Glutamatergic neuron (in vitro differentiated cells): ENCODE results near the gene PAPPA2. TPM values are rescaled to one million over a fixed set of nuclear protein-coding genes. Genes with fewer than 3 reads are reported as not detected.

ENCODE experiments used
- DNase-seq: peaks from one replicate; pipeline ENCODE4 v3.0.0; 2022
- H3K27ac Mint-ChIP-seq: one replicate; pipeline ENCODE4 v1.8.0; 2020; ENCODE audit warnings: mild to moderate bottlenecking, mixed read lengths, inconsistent platforms; ENCODE audit not compliant: unreplicated experiment
- H3K27me3 Mint-ChIP-seq: one replicate; pipeline ENCODE4 v1.8.0; 2020; ENCODE audit warnings: mild to moderate bottlenecking, moderate library complexity, mixed read lengths, inconsistent platforms; ENCODE audit not compliant: unreplicated experiment
- H3K36me3 Mint-ChIP-seq: one replicate; pipeline ENCODE4 v1.8.0; 2020; ENCODE audit warnings: mild to moderate bottlenecking, mixed read lengths, inconsistent platforms; ENCODE audit not compliant: unreplicated experiment
- H3K4me1 Mint-ChIP-seq: one replicate; pipeline ENCODE4 v1.8.0; 2020; ENCODE audit warnings: mild to moderate bottlenecking, low read depth, mixed read lengths, inconsistent platforms; ENCODE audit not compliant: unreplicated experiment
- H3K4me3 Mint-ChIP-seq: one replicate; pipeline ENCODE4 v1.8.0; 2020; ENCODE audit warnings: mild to moderate bottlenecking, mixed read lengths, inconsistent platforms; ENCODE audit not compliant: unreplicated experiment
- H3K9me3 Mint-ChIP-seq: one replicate; pipeline ENCODE4 v1.8.0; 2020; ENCODE audit warnings: mild to moderate bottlenecking, moderate library complexity, mixed read lengths, inconsistent platforms; ENCODE audit not compliant: unreplicated experiment
- CTCF ChIP-seq: fragments of 200-600 bp; sonication (generic); IDR thresholded peaks from one replicate; pipeline ENCODE4 v1.5.0; 2021; ENCODE audit not compliant: partially characterized antibody, unreplicated experiment
- total RNA-seq: library from RNA; stranded (reverse); fragmentation: NEBNext Ultra II Directional; extraction: Animal tissue kit (Norgen Biotek cat#: 25700); gene quantifications from one replicate; pipeline ENCODE4 v1.2.1, GENCODE V29; 2021; ENCODE audit not compliant: unreplicated experiment

Gene PAPPA2
- total RNA-seq, 1 donor from 2014 or later: 2.3 TPM

GRCh38 chr1:176546825-176547224 lies 83.8 kb downstream of the PAPPA2 start:
- peaks cover 6% of the 10 kb centered on the region for H3K4me1 Mint-ChIP-seq
- H3K4me3 Mint-ChIP-seq: no peak overlapping the region
- no peaks in the 10 kb centered on the region for H3K9me3 Mint-ChIP-seq
- no peak overlapping the region for H3K27ac Mint-ChIP-seq
- H3K27me3 Mint-ChIP-seq: no peaks in the 10 kb centered on the region
- H3K36me3 Mint-ChIP-seq: no peaks in the 10 kb centered on the region
- no peak for TF ChIP-seq CTCF
- no peak for DNase-seq

GRCh38 chr1:176551146-176551545 lies 88.2 kb downstream of the PAPPA2 start:
- no peak overlapping the region for H3K4me3 Mint-ChIP-seq
- H3K27me3 Mint-ChIP-seq: peaks cover 2% of the 10 kb centered on the region
- no peak for TF ChIP-seq CTCF

GRCh38 chr1:176552217-176552991 lies 89.4 kb downstream of the PAPPA2 start:
- H3K27ac Mint-ChIP-seq: peak overlapping the region; percentile 17
- no peak overlapping the region for H3K4me3 Mint-ChIP-seq
- peaks cover 37% of the 10 kb centered on the region for H3K4me1 Mint-ChIP-seq
- TF ChIP-seq CTCF: no peak
- no peaks in the 10 kb centered on the region for H3K36me3 Mint-ChIP-seq
- H3K9me3 Mint-ChIP-seq: peaks cover 13% of the 10 kb centered on the region
- peaks cover 2% of the 10 kb centered on the region for H3K27me3 Mint-ChIP-seq
- DNase-seq: no peak

More at GRCh38 chr1:176551146-176551545, 88.2 kb downstream of the PAPPA2 start:
- H3K9me3 Mint-ChIP-seq: peaks cover 13% of the 10 kb centered on the region
- peaks cover 37% of the 10 kb centered on the region for H3K4me1 Mint-ChIP-seq
- H3K27ac Mint-ChIP-seq: no peak overlapping the region
- no peak for DNase-seq
- H3K36me3 Mint-ChIP-seq: no peaks in the 10 kb centered on the region

- TF ChIP-seq CTCF: no peak
- H3K27me3 Mint-ChIP-seq: peaks cover 2% of the 10 kb centered on the region
- H3K9me3 Mint-ChIP-seq: peaks cover 13% of the 10 kb centered on the region
- H3K27ac Mint-ChIP-seq: peak overlapping the region; percentile 17
- peaks cover 37% of the 10 kb centered on the region for H3K4me1 Mint-ChIP-seq
- H3K36me3 Mint-ChIP-seq: no peaks in the 10 kb centered on the region
- DNase-seq: no peak
- H3K4me3 Mint-ChIP-seq: peak overlapping the region; percentile 21
Measured at GRCh38 chr1:176552999-176553398, 90.0 kb downstream of the PAPPA2 start.

- no peak overlapping the region for H3K4me3 Mint-ChIP-seq
- peaks cover 7% of the 10 kb centered on the region for H3K27me3 Mint-ChIP-seq
- no peak for TF ChIP-seq CTCF
- peaks cover 36% of the 10 kb centered on the region for H3K4me1 Mint-ChIP-seq
- no peak for DNase-seq
- H3K27ac Mint-ChIP-seq: no peak overlapping the region
- H3K36me3 Mint-ChIP-seq: no peaks in the 10 kb centered on the region
- peaks cover 13% of the 10 kb centered on the region for H3K9me3 Mint-ChIP-seq
Measured at GRCh38 chr1:176556288-176556687, 93.3 kb downstream of the PAPPA2 start.
